Measurements from ENCODE around the gene COL13A1.

DNA sequence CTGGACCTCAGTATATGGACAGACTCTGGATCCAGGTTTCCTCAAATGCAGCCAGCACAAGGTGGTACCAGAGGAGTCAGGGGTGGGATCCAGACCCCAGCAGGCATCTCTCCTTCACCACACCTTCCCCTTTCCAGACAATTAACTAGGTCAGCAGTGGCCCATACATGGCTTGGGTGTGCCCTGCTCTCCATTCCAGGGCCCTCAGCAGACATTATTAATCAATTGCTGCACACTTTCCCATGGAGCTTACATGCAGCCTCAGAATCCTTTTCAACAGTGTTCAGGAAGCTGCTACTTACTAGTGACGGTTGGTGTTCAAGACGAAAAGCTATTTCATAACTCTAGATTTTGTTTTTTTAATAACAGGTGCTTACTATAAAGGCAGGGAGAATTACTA is 6.0 kb downstream of the COL13A1 start:
- no peak for TF ChIP-seq CTCF (IDR thresholded peaks at IDR 0.05; ENCODE audit: low read depth, low read length, missing input control)
- no peak for TF ChIP-seq EGR1 (IDR thresholded peaks at IDR 0.05; ENCODE audit: low read depth in 2 of 2)
- no peak for TF ChIP-seq ATF3 (IDR thresholded peaks at IDR 0.05)
- TF ChIP-seq MAX (IDR thresholded peaks at IDR 0.05): no peak
